Measurements from ENCODE around the gene PPP4R3A. TPM values are rescaled to one million over a fixed set of nuclear protein-coding genes. Genes with fewer than 3 reads are reported as not detected.
"Not testable (repeated sequence)": the region's sequence is repeated elsewhere in the genome, so short reads cannot be mapped to it uniquely, and the experiment has no call there.

PPP4R3A gene
- total RNA-seq, 1 donor = 175 TPM

DNA sequence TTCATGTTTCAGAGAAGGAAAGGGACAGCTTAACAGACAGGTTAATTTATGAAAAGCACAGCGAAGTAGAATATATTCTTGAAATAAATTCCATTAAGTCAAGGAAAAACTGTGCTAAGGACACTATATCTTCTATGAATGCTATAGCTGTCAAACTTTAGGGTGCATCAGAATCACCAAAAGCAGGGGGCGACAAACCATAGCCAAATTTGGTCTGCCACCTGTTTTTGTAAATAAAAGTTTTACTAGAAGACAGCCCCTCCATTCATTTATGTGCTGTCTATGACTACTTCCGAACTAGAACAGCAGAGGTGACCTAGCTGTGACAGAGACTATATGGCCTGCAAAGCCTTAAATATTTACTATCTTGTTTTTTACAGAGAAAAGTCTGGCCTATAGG, 25.9 kb downstream of the PPP4R3A start:
- Histone ChIP-seq H3K9me3 (ENCODE audit: low read depth, low read length) (no peaks in the 10 kb centered on the region), H3K4me3 (ENCODE audit: low read length) (no peak overlapping the region), H3K4me1 (ENCODE audit: insufficient read depth, low read length) (peaks cover 8% of the 10 kb centered on the region), H3K27me3 (ENCODE audit: insufficient read depth, low read length) (no peaks in the 10 kb centered on the region)

DNA sequence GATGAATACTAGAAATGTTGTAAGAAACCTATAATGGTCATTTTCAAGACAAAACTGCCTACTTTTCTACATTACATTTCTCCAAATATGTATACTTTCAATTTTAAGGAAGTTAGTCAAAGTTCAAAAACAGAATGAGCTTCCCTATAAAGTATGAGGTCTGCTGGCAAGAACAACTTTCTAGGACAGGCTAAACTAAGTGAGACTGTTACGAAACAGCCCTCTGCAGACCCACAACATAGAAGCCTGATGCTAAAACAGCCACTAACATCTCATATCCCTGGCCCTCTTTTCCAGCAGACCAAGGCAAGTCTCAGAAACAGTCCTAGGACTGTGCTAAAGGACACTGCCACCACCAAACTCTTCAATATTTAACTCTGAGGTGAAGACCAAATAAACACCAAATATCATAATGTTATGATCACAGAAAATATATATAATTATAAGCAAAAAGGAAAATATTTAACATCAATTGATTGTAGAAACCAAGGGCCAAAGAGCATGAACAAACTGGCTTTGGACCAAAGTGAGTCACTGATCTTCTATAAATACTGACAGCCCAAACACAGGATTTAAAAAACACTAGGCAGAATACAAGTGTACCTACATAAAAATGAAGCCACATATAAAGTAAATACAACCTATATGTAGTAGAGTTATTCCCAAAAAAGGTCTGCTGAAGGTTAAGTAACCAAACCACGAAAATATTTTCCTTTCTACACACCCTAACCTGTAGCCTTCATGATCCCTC, 27.7 kb downstream of the PPP4R3A start:
- H3K4me1 ChIP-seq (ENCODE audit: insufficient read depth, low read length) = peaks cover 7% of the 10 kb centered on the region
- H3K27me3 ChIP-seq (ENCODE audit: insufficient read depth, low read length) = no peaks in the 10 kb centered on the region
- H3K4me3 ChIP-seq (ENCODE audit: low read length) = no peak overlapping the region
- H3K9me3 ChIP-seq (ENCODE audit: low read depth, low read length) = no peaks in the 10 kb centered on the region

DNA sequence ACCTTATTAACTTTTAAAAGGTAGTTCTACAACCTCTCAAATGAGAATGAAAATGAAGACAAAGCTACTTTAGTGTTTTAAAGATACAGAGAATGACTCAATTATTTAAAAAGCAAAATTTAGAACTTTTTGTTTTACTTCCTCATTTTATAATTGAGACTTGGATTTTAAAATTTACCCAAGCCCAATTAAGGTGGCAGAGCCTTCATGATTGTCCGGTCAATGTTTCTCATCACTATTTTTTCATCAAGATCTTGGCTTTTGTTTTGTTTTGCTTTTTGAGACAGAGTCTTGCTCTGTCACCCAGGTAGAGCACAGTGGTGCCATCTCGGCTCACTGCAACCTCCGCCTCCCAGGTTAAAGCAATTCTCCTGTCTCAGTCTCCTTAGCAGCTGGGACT, 32.7 kb downstream of the PPP4R3A start:
- Histone ChIP-seq H3K9me3 (ENCODE audit: low read depth, low read length) (no peaks in the 10 kb centered on the region), H3K4me3 (ENCODE audit: low read length) (no peak overlapping the region)

DNA sequence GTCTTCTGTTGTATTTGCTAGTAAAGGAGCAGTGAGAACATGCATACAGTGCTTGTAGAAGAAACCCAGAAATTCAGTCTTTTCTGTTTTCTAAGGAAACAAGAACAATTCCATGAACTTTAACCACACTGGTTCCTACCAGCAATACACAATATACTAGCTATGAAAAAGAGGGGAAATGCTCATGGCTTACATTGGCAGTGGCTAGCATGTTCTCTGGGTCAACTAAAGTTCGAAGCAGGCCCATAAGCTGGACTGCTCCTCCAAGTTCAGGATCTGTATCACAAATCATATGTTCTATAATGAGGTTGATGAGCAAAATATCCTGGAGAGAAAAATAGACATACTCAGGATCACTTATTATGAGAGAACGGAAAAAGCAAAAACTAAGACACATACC, 37.1 kb downstream of the PPP4R3A start:
- Histone ChIP-seq H3K27me3 (ENCODE audit: insufficient read depth, low read length) (no peaks in the 10 kb centered on the region), H3K4me1 (ENCODE audit: insufficient read depth, low read length) (peaks cover 4% of the 10 kb centered on the region), H3K4me3 (ENCODE audit: low read length) (no peak overlapping the region), H3K9me3 (ENCODE audit: low read depth, low read length) (no peaks in the 10 kb centered on the region)

More for the DNA sequence above, 32.7 kb downstream of the PPP4R3A start:
- Histone ChIP-seq H3K4me1 (ENCODE audit: insufficient read depth, low read length) (peaks cover 6% of the 10 kb centered on the region), H3K27me3 (ENCODE audit: insufficient read depth, low read length) (no peaks in the 10 kb centered on the region)

DNA sequence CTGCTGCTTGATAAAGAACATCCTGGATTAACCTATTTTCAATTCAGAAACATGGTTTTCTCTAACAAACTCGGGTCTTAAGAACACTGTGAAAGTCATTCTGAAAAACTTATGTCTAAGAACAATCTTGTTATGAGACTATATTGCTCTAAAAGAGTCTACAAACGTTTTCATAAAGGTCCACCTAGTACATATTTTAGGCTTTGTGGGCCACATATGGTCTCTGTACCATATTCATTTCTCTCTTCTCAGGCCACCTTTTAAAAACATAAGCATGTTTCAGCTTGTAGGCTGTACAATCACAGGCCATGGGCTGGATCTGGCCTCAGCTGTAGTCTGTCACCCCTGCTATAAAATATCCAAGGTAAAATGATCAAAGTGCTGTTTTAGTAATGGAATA, 39.9 kb downstream of the PPP4R3A start:
- no peaks in the 10 kb centered on the region for H3K27me3 ChIP-seq (ENCODE audit: insufficient read depth, low read length)
- no peaks in the 10 kb centered on the region for H3K9me3 ChIP-seq (ENCODE audit: low read depth, low read length)
- H3K4me1 ChIP-seq (ENCODE audit: insufficient read depth, low read length) = no peaks in the 10 kb centered on the region
- H3K4me3 ChIP-seq (ENCODE audit: low read length) = no peak overlapping the region

DNA sequence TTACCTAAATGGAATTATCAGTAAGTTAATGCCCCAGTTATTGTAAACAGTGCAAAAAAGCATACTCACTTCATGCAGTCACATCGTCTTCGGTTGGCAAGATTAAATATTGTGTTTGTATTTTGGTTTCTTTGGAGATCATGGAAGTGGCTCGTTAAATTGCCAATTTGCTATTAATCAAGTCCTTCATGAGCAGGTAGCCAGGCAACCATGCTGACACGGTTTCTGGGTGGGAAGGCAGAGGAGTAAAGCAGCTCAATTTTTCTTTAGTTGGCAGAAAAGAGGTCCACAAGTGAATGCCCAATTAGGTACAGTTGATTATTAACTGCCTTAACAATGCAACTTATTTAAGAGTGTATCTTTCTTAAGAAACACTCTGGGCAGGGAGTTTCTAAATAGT, 43.9 kb downstream of the PPP4R3A start:
- Histone ChIP-seq H3K27me3 (ENCODE audit: insufficient read depth, low read length) (no peaks in the 10 kb centered on the region), H3K4me1 (ENCODE audit: insufficient read depth, low read length) (no peaks in the 10 kb centered on the region), H3K4me3 (ENCODE audit: low read length) (no peak overlapping the region), H3K9me3 (ENCODE audit: low read depth, low read length) (no peaks in the 10 kb centered on the region)

DNA sequence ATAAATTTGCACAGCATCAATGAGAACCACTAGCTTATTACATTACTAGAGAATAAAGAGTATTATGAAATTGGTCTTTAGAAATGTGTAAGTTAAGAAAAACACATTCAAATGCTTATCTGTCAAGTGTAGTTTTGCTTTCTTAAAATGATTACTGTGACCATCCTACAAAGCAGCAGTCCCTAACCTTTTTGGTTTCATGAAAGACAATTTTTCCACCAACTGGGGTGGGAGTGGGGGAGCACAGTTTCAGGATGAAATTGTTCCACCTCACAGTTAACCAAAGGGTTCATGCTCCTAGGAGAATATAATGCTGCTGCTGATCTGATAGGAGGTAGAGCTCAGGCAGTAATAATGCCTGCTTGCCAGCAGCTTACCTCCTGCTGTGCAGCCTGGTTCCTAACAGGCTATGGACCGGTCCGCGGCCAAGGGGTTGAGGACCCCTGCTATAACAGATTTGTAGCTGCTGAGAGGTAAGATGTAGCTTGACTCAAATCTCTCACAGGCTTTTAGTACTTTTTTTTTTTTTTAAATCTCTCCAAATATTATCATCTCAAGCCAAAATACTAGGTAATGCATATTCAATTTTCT, 45.4 kb downstream of the PPP4R3A start:
- Histone ChIP-seq H3K27me3 (ENCODE audit: insufficient read depth, low read length) (no peaks in the 10 kb centered on the region), H3K4me1 (ENCODE audit: insufficient read depth, low read length) (no peaks in the 10 kb centered on the region), H3K4me3 (ENCODE audit: low read length) (no peak overlapping the region), H3K9me3 (ENCODE audit: low read depth, low read length) (no peaks in the 10 kb centered on the region)

DNA sequence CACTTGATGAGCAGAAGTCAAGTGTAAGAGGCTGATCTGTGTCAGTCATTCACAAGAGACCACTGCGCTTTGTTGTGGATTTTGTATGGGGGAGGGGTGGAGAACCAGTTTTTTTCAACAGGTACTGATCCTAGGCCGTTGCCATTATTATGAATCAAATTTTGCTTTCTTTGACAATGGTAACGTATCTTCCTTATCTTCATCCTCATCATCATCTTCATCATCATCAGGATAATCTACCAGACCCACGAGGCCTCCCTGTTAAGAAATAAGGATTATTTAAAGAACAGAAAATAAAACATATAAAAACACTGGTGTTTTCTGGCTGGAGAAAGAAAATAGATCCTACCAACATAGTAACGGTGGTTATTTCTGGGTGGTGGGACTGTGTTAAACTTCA, 51.5 kb downstream of the PPP4R3A start:
- Histone ChIP-seq H3K4me1 (ENCODE audit: insufficient read depth, low read length) (no peaks in the 10 kb centered on the region), H3K27me3 (ENCODE audit: insufficient read depth, low read length) (no peaks in the 10 kb centered on the region), H3K4me3 (ENCODE audit: low read length) (no peak overlapping the region), H3K9me3 (ENCODE audit: low read depth, low read length) (no peaks in the 10 kb centered on the region)

DNA sequence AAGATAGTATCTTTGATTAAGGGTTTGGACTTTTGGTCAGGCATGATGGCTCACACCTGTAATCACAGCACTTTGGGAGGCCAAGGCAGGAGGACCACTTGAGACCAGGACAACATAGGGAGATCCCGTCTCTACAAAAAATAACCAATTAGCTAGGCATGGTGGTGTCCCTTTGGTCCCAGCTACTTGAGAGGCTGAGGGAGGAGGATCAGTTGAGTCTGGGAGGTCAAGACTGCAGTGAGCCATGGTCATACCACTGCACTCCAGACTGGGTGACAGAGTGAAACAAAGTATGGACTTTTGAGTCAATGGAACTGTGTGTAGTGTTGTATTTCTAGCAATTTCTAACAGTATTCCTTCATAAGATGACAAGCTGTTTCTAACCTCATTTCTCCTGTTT, 53.8 kb downstream of the PPP4R3A start:
- H3K9me3 ChIP-seq (ENCODE audit: low read depth, low read length) = no peaks in the 10 kb centered on the region
- H3K27me3 ChIP-seq (ENCODE audit: insufficient read depth, low read length) = no peaks in the 10 kb centered on the region
- H3K4me1 ChIP-seq (ENCODE audit: insufficient read depth, low read length) = no peaks in the 10 kb centered on the region
- no peak overlapping the region for H3K4me3 ChIP-seq (ENCODE audit: low read length)

DNA sequence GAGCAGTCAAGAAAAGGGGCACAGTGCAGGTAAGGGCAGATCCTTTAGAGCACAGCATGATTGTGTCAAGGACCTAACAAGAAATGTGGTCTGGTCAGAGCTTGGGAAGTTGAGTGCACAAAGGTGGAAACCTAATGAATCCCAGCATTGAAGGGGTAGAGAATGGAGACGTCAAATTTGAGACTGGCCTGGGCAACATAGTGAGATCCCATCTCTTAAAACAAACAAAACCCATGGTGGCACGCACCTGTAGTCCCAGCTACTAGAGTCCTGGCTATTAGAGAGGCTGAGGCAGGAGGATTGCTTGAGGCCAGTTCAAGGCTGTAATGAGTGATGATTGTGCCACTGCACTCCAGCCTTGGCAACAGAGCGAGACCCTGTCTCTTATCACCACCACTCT, 55.5 kb downstream of the PPP4R3A start:
- Histone ChIP-seq H3K4me3 (ENCODE audit: low read length) (no peak overlapping the region), H3K27me3 (ENCODE audit: insufficient read depth, low read length) (no peaks in the 10 kb centered on the region), H3K9me3 (ENCODE audit: low read depth, low read length) (no peaks in the 10 kb centered on the region), H3K4me1 (ENCODE audit: insufficient read depth, low read length) (no peaks in the 10 kb centered on the region)

DNA sequence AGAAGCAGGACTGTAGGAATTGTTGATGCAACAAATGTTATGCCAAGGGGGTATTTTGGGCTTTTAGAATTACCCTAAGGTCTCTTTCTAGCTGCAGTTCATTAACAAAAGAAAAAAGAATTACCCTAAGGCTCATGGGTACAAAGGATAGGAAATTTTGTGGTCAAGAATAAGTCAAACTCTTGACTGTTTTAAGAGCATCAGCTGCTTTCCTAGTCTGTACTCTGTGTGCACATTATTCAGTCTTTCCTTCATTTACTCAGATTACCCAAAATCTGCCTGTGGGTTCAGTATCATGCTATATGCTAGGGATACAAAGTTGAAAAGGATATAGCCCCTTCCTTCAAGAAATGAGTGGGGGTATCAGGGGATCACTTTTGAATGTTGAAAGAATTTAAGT, 56.0 kb downstream of the PPP4R3A start:
- no peaks in the 10 kb centered on the region for H3K27me3 ChIP-seq (ENCODE audit: insufficient read depth, low read length)
- H3K4me1 ChIP-seq (ENCODE audit: insufficient read depth, low read length) = no peaks in the 10 kb centered on the region

DNA sequence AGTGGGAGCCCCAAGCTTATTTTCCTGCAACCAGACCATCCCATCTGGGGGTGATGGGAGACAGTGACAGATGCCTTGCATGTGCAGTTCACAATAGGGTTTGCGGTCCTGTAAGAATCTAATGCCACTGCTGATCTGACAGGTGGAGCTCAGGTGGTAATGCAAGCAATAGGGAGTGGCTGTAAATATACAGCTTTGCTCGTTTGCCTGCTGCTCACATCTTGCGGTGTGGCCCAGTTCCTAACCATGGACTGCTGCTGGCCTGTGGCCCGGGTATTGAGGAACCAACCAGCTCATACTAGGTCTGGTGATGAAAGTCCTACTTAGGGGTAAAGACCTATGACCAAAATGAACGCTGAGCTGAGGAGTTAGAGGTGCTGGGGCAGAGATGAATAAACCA, 56.4 kb downstream of the PPP4R3A start:
- H3K9me3 ChIP-seq (ENCODE audit: low read depth, low read length) = no peaks in the 10 kb centered on the region
- H3K27me3 ChIP-seq (ENCODE audit: insufficient read depth, low read length) = no peaks in the 10 kb centered on the region
- no peak overlapping the region for H3K4me3 ChIP-seq (ENCODE audit: low read length)
- H3K4me1 ChIP-seq (ENCODE audit: insufficient read depth, low read length) = no peaks in the 10 kb centered on the region

More for the DNA sequence above, 56.0 kb downstream of the PPP4R3A start:
- H3K9me3 ChIP-seq (ENCODE audit: low read depth, low read length) = no peaks in the 10 kb centered on the region
- no peak overlapping the region for H3K4me3 ChIP-seq (ENCODE audit: low read length)

DNA sequence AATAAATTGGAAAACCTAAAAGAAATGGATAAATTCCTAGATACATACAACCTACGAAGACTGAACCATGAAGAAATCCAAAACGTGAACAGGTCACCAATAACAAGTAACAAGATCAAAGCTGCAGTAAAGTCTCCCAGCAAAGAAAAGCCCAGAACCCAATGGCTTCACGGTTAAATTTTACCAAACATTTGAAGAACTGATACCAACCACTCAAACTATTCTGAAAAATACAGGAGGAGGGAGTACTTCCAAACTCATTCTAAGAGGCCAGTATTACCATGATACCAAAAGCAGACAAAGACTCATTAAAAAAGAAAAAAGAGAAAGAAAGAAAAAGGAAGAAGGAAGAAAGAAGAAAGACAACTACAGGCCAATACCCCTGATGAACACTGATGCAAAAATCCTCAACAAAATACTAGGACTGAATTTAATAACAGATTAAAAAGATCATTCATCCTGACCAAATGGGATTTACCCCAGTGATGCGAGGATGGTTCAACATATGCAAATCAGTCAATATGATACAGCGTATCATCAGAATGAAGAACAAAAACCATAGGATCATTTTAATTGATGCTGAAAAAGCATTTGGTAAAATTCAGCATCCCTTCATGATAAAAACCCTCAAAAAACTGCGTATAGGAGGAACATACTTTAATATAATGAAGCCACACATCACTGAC, 65.6 kb downstream of the PPP4R3A start:
- Histone ChIP-seq H3K4me1 (ENCODE audit: insufficient read depth, low read length) (no peaks in the 10 kb centered on the region), H3K27me3 (ENCODE audit: insufficient read depth, low read length) (no peaks in the 10 kb centered on the region), H3K9me3 (ENCODE audit: low read depth, low read length) (no peaks in the 10 kb centered on the region), H3K4me3 (ENCODE audit: low read length) (no peak overlapping the region)

DNA sequence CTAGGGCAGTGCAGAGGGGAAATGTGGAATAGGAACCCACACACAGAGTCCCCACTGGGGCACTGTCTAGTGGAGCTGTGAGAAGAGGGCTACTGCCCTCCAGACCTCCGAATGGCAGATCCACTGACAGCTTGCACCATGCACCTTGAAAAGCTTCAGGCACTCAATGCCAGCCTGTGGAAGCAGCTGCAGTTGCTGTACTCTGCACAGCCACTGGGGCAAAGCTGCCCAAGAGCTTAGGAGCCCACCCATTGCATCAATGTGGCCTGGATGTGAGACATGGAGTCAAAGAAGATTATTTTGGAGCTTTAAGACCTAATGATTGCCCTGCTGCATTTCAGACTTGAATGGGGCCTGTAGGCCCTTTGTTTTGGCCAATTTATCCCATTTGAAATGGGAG, 70.8 kb downstream of the PPP4R3A start:
- H3K27me3 ChIP-seq (ENCODE audit: insufficient read depth, low read length) = no peaks in the 10 kb centered on the region
- H3K9me3 ChIP-seq (ENCODE audit: low read depth, low read length) = no peaks in the 10 kb centered on the region
- H3K4me1 ChIP-seq (ENCODE audit: insufficient read depth, low read length) = no peaks in the 10 kb centered on the region
- no peak overlapping the region for H3K4me3 ChIP-seq (ENCODE audit: low read length)

DNA sequence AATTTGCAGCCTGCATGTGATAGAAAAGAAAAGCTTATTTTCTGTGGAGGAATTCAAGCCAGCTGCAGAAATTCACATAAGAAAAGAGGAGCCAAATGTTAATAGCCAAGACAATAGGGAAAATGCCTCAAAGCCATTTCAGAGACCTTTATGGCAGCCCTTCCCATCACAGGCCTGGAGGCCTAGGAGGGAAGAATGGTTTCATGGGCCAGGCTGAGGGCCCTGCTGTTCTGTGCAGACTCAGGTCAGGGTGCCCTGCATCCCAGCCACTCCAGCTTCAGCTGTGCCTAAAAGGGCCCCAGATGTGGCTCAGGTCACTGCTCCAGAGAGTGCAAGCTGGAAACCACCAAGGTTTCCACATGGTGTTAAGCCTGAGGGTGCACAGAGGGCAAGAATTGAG, 71.3 kb downstream of the PPP4R3A start:
- no peaks in the 10 kb centered on the region for H3K4me1 ChIP-seq (ENCODE audit: insufficient read depth, low read length)
- H3K9me3 ChIP-seq (ENCODE audit: low read depth, low read length) = no peaks in the 10 kb centered on the region
- no peak overlapping the region for H3K4me3 ChIP-seq (ENCODE audit: low read length)
- no peaks in the 10 kb centered on the region for H3K27me3 ChIP-seq (ENCODE audit: insufficient read depth, low read length)

DNA sequence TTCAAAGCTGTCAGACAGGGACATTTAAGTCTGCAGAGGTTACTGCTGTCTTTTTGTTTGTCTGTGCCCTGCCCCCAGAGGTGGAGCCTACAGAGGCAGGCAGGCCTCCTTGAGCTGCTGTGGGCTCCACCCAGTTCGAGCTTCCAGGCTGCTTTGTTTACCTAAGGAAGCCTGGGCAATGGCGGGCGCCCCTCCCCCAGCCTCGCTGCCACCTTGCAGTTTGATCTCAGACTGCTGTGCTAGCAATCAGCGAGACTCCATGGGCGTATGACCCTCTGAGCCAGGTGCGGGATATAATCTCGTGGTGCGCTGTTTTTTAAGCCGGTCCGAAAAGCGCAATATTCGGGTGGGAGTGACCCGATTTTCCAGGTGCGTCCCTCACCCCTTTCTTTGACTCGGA, 73.8 kb downstream of the PPP4R3A start:
- not testable (repeated sequence) for H3K27me3 ChIP-seq (ENCODE audit: insufficient read depth, low read length); H3K4me3 ChIP-seq (ENCODE audit: low read length); H3K9me3 ChIP-seq (ENCODE audit: low read depth, low read length); H3K4me1 ChIP-seq (ENCODE audit: insufficient read depth, low read length)

Data from mononuclear cell (primary cell).